ENCODE data around the gene UROD. TPM values are rescaled to one million over a fixed set of nuclear protein-coding genes. Genes with fewer than 3 reads are reported as not detected.
A peak's percentile ranks its signal among the peaks of the same experiment; 100 is the strongest.

The UROD gene
- total and polyA plus RNA-seq, 8 donors = 13.4 to 132 (median 68.9) TPM

DNA sequence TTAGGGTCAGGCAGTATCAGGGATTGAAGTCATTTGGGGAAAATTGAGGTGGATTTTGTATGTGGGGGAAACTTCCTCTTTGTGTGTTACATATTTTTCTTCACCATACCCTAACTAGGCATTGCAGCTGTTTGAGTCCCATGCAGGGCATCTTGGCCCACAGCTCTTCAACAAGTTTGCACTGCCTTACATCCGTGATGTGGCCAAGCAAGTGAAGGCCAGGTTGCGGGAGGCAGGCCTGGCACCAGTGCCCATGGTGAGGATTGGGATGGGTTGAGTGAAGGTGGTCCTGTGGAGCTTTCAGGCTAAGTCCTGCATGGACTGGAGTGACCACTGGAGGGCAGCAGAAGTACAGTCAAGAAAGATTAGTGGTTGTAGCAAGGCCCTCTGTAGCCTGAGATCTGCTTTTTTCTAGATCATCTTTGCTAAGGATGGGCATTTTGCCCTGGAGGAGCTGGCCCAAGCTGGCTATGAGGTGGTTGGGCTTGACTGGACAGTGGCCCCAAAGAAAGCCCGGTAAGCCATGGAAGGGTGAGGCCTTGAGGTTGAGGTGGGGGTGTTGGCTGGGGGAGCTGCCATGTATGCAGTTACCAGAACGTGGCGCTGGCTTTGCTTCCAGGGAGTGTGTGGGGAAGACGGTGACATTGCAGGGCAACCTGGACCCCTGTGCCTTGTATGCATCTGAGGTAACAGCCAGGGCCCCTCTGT is 2.4 kb downstream of the UROD start:
- Histone ChIP-seq H3K36me3 (peaks cover 4 to 26% (median 22%) of the 10 kb centered on the region in 4 donors), H3K27me3 (no peaks in the 10 kb centered on the region), H3K4me3 (no peak overlapping the region), H3K4me1 (peaks cover 26 to 50% (median 49%) of the 10 kb centered on the region in 4 donors), H3K9me3 (no peaks in the 10 kb centered on the region), H3K27ac (peak overlapping the region in 1 of 5 donors; percentile 2)
- intact Hi-C loops (cut with DNase I; ENCODE audit: low total_unique reads) = loop anchor here (5.0 to 10.0 kb wide), 2 partner anchors 288 to 480 kb away; partner anchors contain the start of gene TESK2
- 36 to 42% (median 38%) methylated on average over 6 of the region's 6 CpGs for WGBS, 5 donors
- DNase-seq = peak; percentile 81 to 94
- TF ChIP-seq, protein P1, sequence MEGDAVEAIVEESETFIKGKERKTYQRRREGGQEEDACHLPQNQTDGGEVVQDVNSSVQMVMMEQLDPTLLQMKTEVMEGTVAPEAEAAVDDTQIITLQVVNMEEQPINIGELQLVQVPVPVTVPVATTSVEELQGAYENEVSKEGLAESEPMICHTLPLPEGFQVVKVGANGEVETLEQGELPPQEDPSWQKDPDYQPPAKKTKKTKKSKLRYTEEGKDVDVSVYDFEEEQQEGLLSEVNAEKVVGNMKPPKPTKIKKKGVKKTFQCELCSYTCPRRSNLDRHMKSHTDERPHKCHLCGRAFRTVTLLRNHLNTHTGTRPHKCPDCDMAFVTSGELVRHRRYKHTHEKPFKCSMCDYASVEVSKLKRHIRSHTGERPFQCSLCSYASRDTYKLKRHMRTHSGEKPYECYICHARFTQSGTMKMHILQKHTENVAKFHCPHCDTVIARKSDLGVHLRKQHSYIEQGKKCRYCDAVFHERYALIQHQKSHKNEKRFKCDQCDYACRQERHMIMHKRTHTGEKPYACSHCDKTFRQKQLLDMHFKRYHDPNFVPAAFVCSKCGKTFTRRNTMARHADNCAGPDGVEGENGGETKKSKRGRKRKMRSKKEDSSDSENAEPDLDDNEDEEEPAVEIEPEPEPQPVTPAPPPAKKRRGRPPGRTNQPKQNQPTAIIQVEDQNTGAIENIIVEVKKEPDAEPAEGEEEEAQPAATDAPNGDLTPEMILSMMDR (IDR thresholded peaks at IDR 0.05) = peak in 6 of 7 experiments; percentile 37 to 89 (median 88)
- TF ChIP-seq POLR2AphosphoS5 (IDR thresholded peaks at IDR 0.05) (peak in 1 of 3 donors; percentile 31), EP300 (IDR thresholded peaks at IDR 0.05) (no peak)

DNA sequence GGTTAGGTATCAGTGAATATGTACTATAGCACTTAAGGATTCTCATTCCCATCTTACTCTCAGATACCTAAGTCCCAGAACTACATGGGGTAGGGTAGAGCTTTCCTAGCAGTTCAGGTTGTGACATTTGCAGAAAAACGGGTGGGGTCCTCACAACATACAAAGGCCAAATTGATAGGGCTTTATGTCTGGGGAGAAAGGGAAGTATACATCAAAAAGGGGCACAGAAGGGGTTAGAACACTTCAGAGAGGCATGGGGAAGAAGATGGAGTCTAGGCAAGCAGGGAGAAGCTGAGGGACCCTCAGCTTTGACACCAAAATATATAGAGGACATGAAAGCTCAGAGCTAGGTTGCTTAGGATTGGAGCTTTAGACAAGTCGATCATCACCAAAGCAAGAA is 3.6 kb downstream of the UROD start:
- intact Hi-C loops (cut with DNase I; ENCODE audit: low total_unique reads) = loop anchor here (5.0 to 10.0 kb wide), 2 partner anchors 287 to 479 kb away; partner anchors contain the start of gene TESK2
- no peak for DNase-seq
- H3K4me1 ChIP-seq = peaks cover 15 to 39% (median 38%) of the 10 kb centered on the region in 4 donors
- no peak overlapping the region for H3K4me3 ChIP-seq
- H3K9me3 ChIP-seq = no peaks in the 10 kb centered on the region
- 57 to 84% (median 66%) methylated on average over 2 of the region's 2 CpGs for WGBS, 5 donors
- H3K27me3 ChIP-seq = no peaks in the 10 kb centered on the region
- TF ChIP-seq, protein P1 (IDR thresholded peaks at IDR 0.05) = no peak
- TF ChIP-seq EP300 (IDR thresholded peaks at IDR 0.05) (no peak), POLR2A (IDR thresholded peaks at IDR 0.05) (no peak), POLR2AphosphoS5 (IDR thresholded peaks at IDR 0.05) (no peak)
- H3K27ac ChIP-seq = no peak overlapping the region
- peaks cover 4 to 24% (median 21%) of the 10 kb centered on the region in 4 donors for H3K36me3 ChIP-seq

DNA sequence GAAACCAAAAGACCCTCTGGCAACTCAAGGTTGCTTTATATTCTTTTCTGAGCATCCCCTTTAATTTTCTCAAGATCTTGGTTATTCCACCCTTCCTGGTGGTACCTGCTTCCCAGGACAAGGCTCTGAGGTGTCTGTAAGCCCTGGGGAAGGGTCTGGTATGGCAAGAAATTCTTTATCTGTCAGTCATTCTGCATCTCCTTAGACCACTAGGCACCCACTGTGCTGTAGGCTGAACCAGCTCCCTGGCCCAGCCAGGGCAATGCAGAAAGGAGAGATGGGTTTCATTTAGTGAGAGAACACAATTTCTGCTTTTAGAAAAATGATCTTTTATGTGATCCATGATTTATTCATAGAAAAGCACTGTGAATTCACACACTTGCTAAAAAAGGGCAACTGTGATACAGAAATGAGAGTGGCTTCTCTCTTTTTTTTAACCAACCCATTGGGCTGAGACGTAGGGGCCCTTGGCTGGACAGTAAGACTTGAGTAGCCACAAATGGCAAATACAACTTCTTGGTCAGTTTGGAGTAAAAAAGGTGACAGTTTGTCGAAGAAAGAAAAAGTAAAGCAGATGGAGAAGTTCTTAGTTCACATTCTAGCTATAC is 4.1 kb downstream of the UROD start:
- Histone ChIP-seq H3K9me3 (no peaks in the 10 kb centered on the region), H3K27me3 (no peaks in the 10 kb centered on the region), H3K4me1 (peaks cover 15 to 39% (median 38%) of the 10 kb centered on the region in 4 donors), H3K27ac (no peak overlapping the region), H3K4me3 (no peak overlapping the region), H3K36me3 (peaks cover 4 to 24% (median 21%) of the 10 kb centered on the region in 4 donors)
- 78 to 94% (median 85%) methylated on average over 2 of the region's 2 CpGs for WGBS, 5 donors
- intact Hi-C loops (cut with DNase I; ENCODE audit: low total_unique reads) = loop anchor here (5.0 to 10.0 kb wide), 2 partner anchors 286 to 479 kb away; partner anchors contain the start of gene TESK2
- DNase-seq = no peak
- TF ChIP-seq, protein P1 (IDR thresholded peaks at IDR 0.05) = no peak
- no peak for TF ChIP-seq POLR2A (IDR thresholded peaks at IDR 0.05)
- TF ChIP-seq POLR2AphosphoS5 (IDR thresholded peaks at IDR 0.05) = no peak
- TF ChIP-seq EP300 (IDR thresholded peaks at IDR 0.05) = no peak

DNA sequence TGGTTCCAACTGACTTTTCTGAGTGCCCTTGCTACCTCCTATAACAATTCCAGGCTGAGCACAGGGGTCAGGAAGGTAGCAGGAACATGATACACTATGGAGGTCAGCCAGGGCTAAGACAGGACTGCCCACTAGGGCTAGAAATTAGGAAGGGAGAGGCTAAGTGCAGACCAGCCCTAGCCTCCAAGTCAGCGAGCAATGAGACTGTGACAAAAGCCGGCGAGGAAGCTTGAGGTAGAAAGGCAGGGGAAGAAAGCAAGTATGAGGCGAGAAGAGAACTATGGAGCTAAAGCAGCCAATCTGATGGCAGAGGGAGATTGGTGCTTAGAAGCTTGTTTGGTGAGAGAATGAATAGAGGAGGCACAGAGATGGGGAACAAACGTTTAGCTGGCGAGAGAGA is 4.7 kb downstream of the UROD start:
- Histone ChIP-seq H3K27me3 (no peaks in the 10 kb centered on the region), H3K27ac (no peak overlapping the region), H3K4me3 (no peak overlapping the region), H3K4me1 (peaks cover 10 to 33% (median 32%) of the 10 kb centered on the region in 4 donors), H3K9me3 (no peaks in the 10 kb centered on the region), H3K36me3 (peaks cover 4 to 24% (median 21%) of the 10 kb centered on the region in 4 donors)
- no peak for DNase-seq
- intact Hi-C loops (cut with DNase I; ENCODE audit: low total_unique reads) = loop anchor here (5.0 to 10.0 kb wide), 2 partner anchors 286 to 478 kb away; partner anchors contain the start of gene TESK2
- TF ChIP-seq POLR2AphosphoS5 (IDR thresholded peaks at IDR 0.05) (no peak), EP300 (IDR thresholded peaks at IDR 0.05) (no peak), POLR2A (IDR thresholded peaks at IDR 0.05) (no peak)
- TF ChIP-seq, protein P1 (IDR thresholded peaks at IDR 0.05) = no peak
- WGBS, 5 donors = 66 to 78% (median 76%) methylated on average over 6 of the region's 6 CpGs

Data from stomach (tissue), 9 donors.